Adrenal gland (tissue), 12 donors: Measurements from ENCODE around the gene GMNN. TPM values are rescaled to one million over a fixed set of nuclear protein-coding genes. Genes with fewer than 3 reads are reported as not detected.

ENCODE experiments used
- DNase-seq, 7 donors: peaks; one replicate each; pipeline ENCODE4 v3.0.0-alpha.2; 2019 to 2020
- H3K27ac ChIP-seq, 5 donors: fragments of 200-600 bp; sonication (generic) in 4 of 5; 1 replicate in 3 of 5; 2 replicates in 2 of 5; pipeline versions ENCODE4 v1.5.1 to v1.8.0; 2016 to 2020; ENCODE audit warnings: mild to moderate bottlenecking in 1 of 5
- H3K27me3 ChIP-seq: fragments of 200-600 bp; 2 replicates; pipeline ENCODE4 v1.8.0; 2021
- H3K36me3 ChIP-seq, 2 donors: fragments of 200-600 bp; replicated peaks in 1 of 2; 1 replicate in 1 of 2; 2 replicates in 1 of 2; pipeline versions ENCODE4 v1.5.1 to v1.8.0; 2018 to 2022
- H3K4me1 ChIP-seq, 2 donors: fragments of 200-600 bp; replicated peaks in 1 of 2; 1 replicate in 1 of 2; 2 replicates in 1 of 2; pipeline versions ENCODE4 v1.5.1 to v1.8.0; 2018 to 2021
- H3K4me3 ChIP-seq, 4 donors: fragments of 200-600 bp; sonication (generic) in 3 of 4; one replicate each; pipeline ENCODE4 v1.5.1; 2016 to 2018
- H3K9me3 ChIP-seq, 3 donors: fragments of 200-600 bp; sonication (generic) in 1 of 3; replicated peaks in 1 of 3; 1 replicate in 2 of 3; 2 replicates in 1 of 3; pipeline versions ENCODE4 v1.5.1 to v1.8.0; 2016 to 2021
- CTCF ChIP-seq, 6 experiments: fragments of 450-650 bp in 4 of 6; fragments of 200-600 bp in 2 of 6; sonication (generic) in 1 of 6; IDR thresholded peaks; 1 replicate in 5 of 6; 2 replicates in 1 of 6; pipeline versions ENCODE4 v1.5.1 to v1.8.0; 2016 to 2021; ENCODE audit warnings: antibody characterized with exemption in 6 of 6, mild to moderate bottlenecking in 2 of 6, moderate library complexity in 1 of 6
- POLR2A ChIP-seq, 2 donors: fragments of 450-650 bp; IDR thresholded peaks; one replicate each; pipeline ENCODE4 v1.6.1; 2017; ENCODE audit warnings: antibody characterized with exemption in 2 of 2, mild to moderate bottlenecking in 2 of 2, moderate library complexity in 1 of 2
- WGBS, 4 donors: extraction: QIAGEN DNeasy Blood & Tissue Kit in 2 of 4; methylation state at CpG; one replicate each; pipeline versions ENCODE4 v1.1.5 to v1.1.7; 2013 to 2017; 5-methylcytosine and 5-hydroxymethylcytosine counted together
- intact Hi-C, 2 donors: fragments of 100-400 bp; cut with DNase I; formaldehyde crosslinking; loops; one replicate each; pipeline versions ENCODE4 v1.14.1 to v1.15.0; 2022 to 2023
- polyA plus RNA-seq, 3 donors: library from polyadenylated mRNA; stranded (reverse); fragments of 200-250 nt in 2 of 3; fragments of 350-450 nt in 1 of 3; fragmentation: Illumina TruSeq in 1 of 3; extraction: RNeasy Lipid Tissue Mini Kit (QIAGEN cat#74804) in 1 of 3; gene quantifications; one replicate each; pipeline ENCODE4 v1.2.3, GENCODE V29; 2013 to 2014
- total RNA-seq, 9 donors: library from RNA; depleted of rRNA in 4 of 9; stranded (reverse); fragments of >200 nt in 4 of 9; fragments of 120-200 nt in 1 of 9; fragmentation: NEBNext Ultra II Directional in 1 of 9; extraction: Animal tissue kit (Norgen Biotek cat#: 25700) in 1 of 9; gene quantifications; one replicate each; pipeline versions ENCODE4 v1.1.0 to v1.2.4, GENCODE V29; 2013 to 2023
- donor health status: healthy with polysubstance abuse.
- donor health status: Bipolar disorder and iron deficiency.
- donor health status: DM: yes; HTN: yes; CAD: no.
- donor health status: DM: no; HTN: no; CAD: no.
- donor health status: DM: no; HTN: no; CAD: no.
- donor health status: DM: yes; HTN: yes; CAD: no.

The GMNN gene
- total and polyA plus RNA-seq, 12 donors: 4.1 to 60.3 (median 8.3) TPM

- TF ChIP-seq POLR2A (IDR thresholded peaks at IDR 0.05) (no peak), CTCF (IDR thresholded peaks at IDR 0.05) (no peak)
- Histone ChIP-seq H3K27ac (no peak overlapping the region), H3K36me3 (peaks cover 0 to 4% of the 10 kb centered on the region in 2 donors), H3K4me3 (no peak overlapping the region), H3K9me3 (no peaks in the 10 kb centered on the region), H3K4me1 (peaks cover 14 to 18% of the 10 kb centered on the region in 2 donors), H3K27me3 (no peaks in the 10 kb centered on the region)
- WGBS, 4 donors: 37 to 46% (median 40%) methylated on average over 3 of the region's 3 CpGs
- DNase-seq: no peak
- intact Hi-C loops: no loop called here
Measured at GRCh38 chr6:24779416-24780016, 4.8 kb downstream of the GMNN start.

GRCh38 chr6:24780206-24780605, 5.5 kb downstream of the GMNN start:
- peaks cover 14 to 18% of the 10 kb centered on the region in 2 donors for H3K4me1 ChIP-seq
- H3K27me3 ChIP-seq: no peaks in the 10 kb centered on the region
- TF ChIP-seq CTCF (IDR thresholded peaks at IDR 0.05) (no peak), POLR2A (IDR thresholded peaks at IDR 0.05) (no peak)
- peaks cover 0 to 4% of the 10 kb centered on the region in 2 donors for H3K36me3 ChIP-seq
- WGBS, 4 donors: 92 to 98% (median 95%) methylated on average over 4 of the region's 4 CpGs
- no peak overlapping the region for H3K4me3 ChIP-seq
- intact Hi-C loops: no loop called here
- H3K27ac ChIP-seq: no peak overlapping the region
- H3K9me3 ChIP-seq: no peaks in the 10 kb centered on the region
- DNase-seq: no peak

- Histone ChIP-seq H3K4me1 (no peaks in the 10 kb centered on the region), H3K27me3 (no peaks in the 10 kb centered on the region), H3K36me3 (peaks cover 0 to 5% of the 10 kb centered on the region in 2 donors), H3K4me3 (no peak overlapping the region), H3K9me3 (no peaks in the 10 kb centered on the region), H3K27ac (no peak overlapping the region)
- intact Hi-C loops: no loop called here
- no peak for TF ChIP-seq CTCF (IDR thresholded peaks at IDR 0.05)
- no peak for TF ChIP-seq POLR2A (IDR thresholded peaks at IDR 0.05)
- 92 to 98% (median 96%) methylated on average over 4 of the region's 4 CpGs for WGBS, 4 donors
- DNase-seq: no peak
Measured at GRCh38 chr6:24788031-24788665, 13.4 kb downstream of the GMNN start.

- TF ChIP-seq POLR2A (IDR thresholded peaks at IDR 0.05) (no peak), CTCF (IDR thresholded peaks at IDR 0.05) (no peak)
- intact Hi-C loops: no loop called here
- WGBS, 4 donors: 88 to 92% (median 89%) methylated on average over 2 of the region's 2 CpGs
- no peaks in the 10 kb centered on the region for H3K9me3 ChIP-seq
- no peaks in the 10 kb centered on the region for H3K27me3 ChIP-seq
- DNase-seq: no peak
- no peaks in the 10 kb centered on the region for H3K36me3 ChIP-seq
- no peak overlapping the region for H3K27ac ChIP-seq
- no peaks in the 10 kb centered on the region for H3K4me1 ChIP-seq
- H3K4me3 ChIP-seq: no peak overlapping the region
Measured at GRCh38 chr6:24795106-24795505, 20.4 kb downstream of the GMNN start.
